Stimulated activated CD8-positive, alpha-beta memory T cell treated with anti-CD3 and anti-CD28 coated beads, Interleukin-12 subunit alpha, Interleukin-12 subunit beta, amount 100 ng/mL, for 4 hours (primary cell): Measurements from ENCODE around the gene ADIPOQ.
"Not testable (repeated sequence)": the region's sequence is repeated elsewhere in the genome, so short reads cannot be mapped to it uniquely, and the experiment has no call there.

ENCODE experiments used
- DNase-seq: peaks from one replicate; pipeline ENCODE4 v3.0.0-alpha.2; 2020; ENCODE audit warnings: low read depth

ADIPOQ gene

DNA sequence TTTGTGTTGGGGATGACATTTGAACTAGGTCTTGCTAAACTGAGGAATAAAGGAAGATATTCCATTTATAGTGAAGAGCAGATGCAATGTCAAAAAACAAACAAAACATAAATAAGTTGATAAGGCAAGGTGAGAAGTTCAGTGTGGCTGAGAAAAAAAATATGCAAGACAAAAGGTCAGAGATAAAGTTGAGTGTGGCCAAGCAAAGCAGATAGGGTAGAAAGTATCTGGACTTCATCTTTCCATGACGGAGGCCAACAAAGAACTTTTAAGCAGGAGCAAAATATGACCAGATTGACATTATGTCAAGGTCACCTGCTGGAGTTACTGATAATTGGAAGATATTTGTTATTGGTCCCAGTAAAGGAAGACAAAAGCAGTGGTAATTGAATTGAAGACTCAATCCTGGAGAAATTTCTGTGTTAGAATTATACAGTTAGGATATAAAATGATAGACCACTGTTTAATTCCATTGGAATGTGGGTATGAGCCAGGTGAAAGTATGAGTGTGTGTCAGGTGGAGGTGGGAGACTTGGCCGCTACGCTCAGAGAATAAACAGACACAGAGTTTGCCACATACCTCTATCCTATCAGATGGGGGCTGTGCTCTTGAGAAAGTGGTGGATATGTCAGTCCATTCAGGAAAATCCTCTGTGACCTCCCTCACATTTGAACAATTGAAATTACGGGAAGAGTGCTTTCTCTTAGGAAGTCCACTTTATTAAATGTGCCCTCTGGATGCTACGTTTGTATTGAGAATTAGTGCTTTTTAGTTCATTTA lies 28.1 kb downstream of the ADIPOQ start:
- no peak for DNase-seq

DNA sequence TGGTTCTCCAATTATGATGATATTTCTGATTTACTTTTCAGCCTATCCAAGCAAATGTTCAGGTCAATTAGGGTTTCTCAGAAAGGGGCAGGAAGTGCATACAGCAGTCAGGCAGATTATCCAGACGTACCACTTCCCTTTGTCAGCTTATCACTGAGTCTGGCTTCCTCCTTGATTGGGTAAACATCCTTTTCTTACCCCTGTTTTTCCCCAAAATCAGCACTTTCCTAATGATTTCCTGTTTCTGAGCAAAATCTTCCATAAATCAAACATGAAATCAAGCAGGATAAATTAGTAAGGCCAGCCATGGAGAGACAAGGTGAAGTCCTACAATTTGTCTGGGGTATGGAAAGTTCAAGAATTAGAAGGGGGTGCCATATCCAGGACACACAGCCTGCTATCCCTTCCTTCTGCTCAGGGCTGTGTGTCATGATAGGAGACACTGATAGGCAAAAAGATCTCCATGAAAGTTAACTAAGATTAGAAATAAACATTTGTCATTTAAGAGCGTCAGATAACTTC lies 29.0 kb downstream of the ADIPOQ start:
- no peak for DNase-seq

DNA sequence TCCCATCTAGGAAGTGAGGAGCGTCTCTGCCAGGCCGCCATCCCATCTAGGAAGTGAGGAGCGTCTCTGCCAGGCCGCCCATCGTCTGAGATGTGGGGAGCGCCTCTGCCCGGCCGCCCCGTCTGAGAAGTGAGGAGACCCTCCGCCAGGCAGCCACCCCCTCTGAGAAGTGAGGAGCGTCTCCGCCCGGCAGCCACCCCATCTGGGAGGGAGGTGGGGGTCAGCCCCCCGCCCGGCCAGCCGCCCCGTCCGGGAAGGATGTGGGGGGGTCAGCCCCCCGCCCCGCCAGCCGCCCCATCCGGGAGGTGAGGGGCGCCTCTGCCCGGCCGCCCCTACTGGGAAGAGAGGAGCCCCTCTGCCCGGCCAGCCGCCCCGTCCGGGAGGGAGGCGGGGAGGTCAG lies 31.3 kb downstream of the ADIPOQ start:
- not testable (repeated sequence) for DNase-seq

DNA sequence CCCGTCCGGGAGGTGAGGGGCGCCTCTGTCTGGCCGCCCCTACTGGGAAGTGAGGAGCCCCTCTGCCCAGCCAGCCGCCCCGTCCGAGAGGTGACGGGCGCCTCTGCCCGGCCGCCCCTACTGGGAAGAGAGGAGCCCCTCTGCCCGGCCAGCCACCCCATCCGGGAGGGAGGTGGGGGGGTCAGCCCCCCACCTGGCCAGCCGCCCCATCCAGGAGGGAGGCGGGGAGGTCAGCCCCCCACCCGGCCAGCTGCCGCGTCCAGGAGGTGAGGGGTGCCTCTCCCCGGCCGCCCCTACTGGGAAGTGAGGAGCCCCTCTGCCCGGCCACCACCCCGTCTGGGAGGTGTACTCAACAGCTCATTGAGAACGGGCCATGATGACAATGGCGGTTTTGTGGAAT lies 31.7 kb downstream of the ADIPOQ start:
- DNase-seq: not testable (repeated sequence)

DNA sequence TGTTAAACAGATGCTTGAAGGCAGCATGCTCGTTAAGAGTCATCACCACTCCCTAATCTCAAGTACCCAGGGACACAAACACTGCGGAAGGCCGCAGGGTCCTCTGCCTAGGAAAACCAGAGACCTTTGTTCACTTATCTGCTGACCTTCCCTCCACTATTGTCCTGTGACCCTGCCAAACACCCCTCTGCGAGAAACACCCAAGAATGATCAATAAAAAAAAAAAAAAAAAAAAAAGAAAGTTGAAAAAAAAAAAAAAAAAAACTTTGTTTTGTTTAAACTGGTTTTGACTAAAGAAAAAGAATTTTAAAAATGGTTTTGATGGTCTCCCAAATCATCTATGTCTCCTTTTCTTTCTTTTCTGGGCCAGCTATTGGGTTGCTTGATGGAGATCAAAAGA lies 32.3 kb downstream of the ADIPOQ start:
- not testable (repeated sequence) for DNase-seq

DNA sequence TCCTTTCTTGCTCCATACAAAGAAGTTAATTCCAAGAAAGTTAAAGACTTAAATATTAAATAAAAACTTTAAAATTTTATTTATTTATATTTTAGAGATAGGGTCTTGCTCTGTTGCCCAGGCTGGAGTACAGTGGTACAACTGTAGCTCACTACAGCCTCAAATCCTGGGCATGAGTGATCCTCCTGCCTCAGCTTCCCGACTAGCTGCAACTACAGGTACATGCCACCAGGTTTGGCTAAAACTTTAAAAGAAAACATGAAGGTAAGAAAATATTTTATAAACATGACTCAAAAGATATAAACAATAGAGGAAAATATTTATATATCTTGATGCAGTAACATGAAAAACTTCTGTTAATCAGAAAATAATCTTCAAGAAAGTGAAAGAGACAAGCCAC lies 33.2 kb downstream of the ADIPOQ start:
- no peak for DNase-seq

DNA sequence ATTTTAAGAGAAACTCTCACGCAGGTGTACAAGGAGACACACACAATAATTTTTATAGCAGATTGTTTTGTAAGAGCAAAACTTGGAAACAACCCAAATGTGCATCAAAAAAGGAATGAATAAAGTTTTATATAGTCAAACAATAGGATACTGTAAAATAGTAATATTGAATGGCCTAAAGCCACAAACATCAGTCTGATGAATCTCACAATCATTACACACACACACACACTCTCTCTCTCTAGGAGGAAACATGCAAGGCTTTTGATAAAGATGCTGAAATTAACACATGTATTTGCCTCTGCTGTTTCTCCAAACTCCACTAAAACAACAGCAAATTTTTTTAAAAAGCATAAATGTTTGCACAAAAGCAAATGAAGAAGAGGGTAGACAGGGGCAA lies 37.3 kb downstream of the ADIPOQ start:
- DNase-seq: no peak

DNA sequence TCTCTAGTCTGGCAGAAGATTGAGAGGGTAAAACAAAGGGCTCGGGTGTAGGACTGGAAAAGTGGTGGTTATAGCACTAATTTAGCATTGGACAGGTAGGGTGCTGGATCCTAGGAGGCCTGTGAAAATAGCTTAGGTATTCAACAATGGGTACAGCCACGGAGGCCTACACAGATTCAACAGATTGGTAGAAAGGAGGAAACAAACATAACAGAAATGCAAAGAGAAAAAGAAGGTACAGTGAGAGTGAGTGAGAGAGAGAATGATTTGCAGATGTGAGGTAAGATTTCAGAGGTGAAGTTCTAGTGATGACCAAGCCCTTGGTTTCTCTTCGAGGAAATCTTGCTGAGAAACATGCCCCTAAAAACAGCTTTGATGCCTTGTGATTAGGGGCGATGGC lies 37.9 kb downstream of the ADIPOQ start:
- no peak for DNase-seq

DNA sequence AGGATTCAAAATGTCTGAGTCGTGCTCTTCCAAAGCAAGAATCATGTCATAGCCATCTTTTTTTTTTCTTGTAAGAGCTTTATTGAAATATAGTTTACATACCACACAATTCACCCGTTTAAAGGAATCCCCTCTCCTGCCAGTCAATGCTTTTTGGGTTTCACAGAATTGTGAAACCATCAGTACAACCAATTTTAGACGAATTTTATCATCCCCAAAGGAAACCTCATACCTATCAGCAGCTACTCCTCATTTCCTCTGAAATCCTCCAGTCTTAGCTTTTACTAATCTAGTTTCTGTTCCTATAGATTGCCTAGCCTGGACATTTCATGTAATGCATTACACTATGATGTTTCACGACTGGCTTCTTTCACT lies 39.6 kb downstream of the ADIPOQ start:
- no peak for DNase-seq

DNA sequence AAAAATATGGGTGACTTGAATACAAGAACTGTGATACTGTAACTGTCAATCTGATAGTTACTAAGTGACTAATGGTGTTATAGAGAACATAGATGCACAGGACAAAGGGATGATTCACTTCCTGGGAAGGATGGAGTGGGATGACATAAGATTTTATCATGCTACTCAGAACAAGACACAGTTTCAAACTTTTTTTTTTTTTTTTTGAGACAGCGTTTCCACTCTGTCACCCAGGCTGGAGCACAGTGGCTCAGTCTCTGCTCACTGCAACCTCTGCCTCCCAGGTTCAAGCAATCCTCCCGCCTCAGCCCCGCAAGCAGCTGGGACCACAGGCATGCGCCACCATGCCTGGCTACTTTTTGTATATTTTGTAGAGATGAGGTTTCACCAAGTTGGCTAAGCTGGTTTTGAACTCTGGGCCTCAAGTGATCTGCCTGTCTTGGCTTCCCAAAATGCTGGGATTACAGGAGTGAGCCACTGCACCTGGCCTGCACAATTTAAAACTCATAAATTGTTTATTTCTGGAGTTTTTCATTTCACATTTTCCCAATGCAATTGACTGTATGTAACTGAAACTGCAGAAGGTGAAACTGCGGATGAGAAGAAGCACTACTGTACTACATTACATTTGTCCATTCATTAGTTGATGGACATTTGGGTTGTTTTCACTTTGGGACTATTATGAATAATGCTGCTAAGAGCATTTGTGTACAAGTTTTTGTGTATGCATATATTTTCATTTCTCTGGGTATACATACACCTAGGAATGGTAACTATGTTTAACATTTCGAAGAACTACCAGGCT lies 40.6 kb downstream of the ADIPOQ start:
- DNase-seq: no peak

DNA sequence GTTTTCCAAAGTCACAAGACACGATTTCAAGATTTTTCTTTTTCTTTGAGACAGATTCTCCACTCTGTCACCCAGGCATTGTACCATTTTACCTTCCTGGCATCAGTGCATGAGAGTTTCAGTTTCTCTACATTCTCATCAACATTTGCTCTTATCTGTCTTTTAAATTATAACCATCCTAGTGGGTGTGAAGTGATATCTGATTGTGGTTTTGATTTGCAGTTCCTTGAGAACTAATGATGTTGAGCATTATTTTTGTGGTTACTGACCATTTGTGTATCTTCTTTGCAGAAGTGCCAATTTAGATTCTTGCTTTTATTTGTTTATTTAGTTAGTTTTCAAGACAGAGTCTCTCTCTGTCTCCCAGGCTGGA lies 41.2 kb downstream of the ADIPOQ start:
- DNase-seq: no peak

DNA sequence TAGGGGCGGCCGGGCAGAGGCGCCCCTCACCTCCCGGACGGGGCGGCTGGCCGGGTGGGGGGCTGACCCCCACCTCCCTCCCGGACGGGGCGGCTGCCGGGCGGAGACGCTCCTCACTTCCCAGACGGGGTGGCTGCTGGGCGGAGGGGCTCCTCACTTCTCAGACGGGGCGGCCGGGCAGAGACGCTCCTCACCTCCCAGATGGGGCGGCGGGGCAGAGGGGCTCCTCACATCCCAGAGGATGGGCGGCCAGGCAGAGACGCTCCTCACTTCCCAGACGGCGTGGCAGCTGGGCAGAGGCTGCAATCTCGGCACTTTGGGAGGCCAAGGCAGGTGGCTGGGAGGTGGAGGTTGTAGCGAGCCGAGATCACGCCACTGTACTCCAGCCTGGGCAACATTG lies 42.4 kb downstream of the ADIPOQ start:
- DNase-seq: not testable (repeated sequence)

DNA sequence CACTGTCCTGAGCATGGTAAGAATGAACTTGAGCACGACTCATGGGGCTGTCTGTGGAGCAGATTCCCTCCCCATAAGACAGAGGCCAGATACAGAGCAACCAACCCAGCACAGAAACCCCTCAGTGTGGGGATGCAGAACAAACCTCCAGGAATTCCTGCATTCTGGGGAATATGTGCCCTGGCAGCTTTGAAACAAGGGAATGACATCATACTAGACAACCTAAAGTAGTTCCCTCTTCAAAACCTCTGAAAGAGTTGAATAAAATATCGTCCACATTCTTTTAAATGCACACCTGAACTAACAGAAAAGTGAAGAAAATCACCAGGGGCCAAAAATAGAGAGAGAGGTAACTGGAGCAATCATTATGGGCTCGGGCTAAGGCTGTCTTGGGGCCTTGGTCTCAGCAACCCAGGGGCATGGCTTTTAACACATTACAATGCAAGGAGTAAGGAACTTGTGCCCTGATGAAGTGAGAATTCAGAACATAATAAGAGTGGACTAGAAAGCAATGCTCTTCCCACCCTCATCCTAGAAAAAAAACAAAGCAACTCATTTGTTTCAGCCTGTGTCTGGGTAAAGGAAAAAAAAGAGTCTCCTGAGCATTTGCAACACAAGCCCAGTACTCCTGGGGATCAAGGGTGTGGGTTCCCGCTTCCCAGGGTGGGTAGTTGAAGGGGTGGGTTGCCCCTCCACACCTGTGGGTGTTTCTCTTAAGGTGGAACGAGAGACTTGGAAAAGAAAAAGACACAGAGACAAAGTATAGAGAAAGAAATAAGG lies 43.9 kb downstream of the ADIPOQ start:
- no peak for DNase-seq

DNA sequence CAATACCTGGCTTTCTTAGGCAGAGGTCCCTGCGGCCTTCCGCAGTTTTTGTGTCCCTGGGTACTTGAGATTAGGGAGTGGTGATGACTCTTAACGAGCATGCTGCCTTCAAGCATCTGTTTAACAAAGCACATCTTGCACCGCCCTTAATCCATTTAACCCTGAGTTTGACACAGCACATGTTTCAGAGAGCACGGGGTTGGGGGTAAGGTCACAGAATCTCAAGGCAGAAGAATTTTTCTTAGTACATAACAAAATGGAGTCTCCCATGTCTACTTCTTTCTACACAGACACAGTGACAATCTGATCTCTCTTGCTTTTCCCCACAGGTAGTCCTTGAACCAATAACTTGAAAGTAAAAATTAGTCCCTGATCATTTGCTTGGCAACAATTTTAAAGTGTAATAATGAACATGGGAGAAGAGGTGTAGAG lies 45.0 kb downstream of the ADIPOQ start:
- DNase-seq: not testable (repeated sequence)

DNA sequence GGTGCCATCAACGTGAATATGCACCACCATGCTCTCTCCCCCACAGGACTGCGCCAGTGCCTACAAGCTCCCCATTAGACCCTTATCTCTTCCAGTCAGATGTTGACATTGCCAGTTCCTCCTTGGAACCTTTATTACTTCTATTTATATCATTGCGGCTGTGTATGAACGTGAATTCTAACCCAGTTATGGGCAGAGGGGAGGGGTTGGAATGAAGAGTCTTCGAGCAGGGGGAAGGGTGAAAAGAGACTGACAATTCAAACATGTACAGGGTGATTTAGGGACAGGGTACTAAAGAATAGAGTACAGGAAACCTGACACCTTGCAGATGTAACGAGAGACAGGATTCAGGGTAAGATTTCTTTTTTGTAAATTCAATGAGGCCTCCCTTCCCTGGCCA lies 46.1 kb downstream of the ADIPOQ start:
- no peak for DNase-seq

DNA sequence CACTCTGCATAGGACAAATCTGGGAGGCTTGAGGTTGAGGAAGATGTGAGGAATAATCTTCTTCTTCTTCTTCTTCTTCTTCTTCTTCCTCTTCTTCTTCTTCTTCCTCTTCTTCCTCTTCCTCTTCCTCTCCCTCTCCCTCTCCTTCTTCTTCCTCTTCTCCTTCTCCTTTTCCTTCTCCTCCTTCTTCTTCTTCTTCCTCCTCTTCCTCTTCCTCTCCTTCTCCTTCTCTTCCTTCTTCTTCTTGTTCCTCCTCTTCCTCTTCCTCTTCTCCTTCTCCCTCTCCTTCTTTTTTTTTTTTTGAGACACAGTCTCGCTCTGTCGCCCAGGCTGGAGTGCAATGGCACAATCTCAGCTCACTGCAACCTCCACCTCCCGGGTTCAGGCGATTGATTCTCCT lies 47.2 kb downstream of the ADIPOQ start:
- not testable (repeated sequence) for DNase-seq

DNA sequence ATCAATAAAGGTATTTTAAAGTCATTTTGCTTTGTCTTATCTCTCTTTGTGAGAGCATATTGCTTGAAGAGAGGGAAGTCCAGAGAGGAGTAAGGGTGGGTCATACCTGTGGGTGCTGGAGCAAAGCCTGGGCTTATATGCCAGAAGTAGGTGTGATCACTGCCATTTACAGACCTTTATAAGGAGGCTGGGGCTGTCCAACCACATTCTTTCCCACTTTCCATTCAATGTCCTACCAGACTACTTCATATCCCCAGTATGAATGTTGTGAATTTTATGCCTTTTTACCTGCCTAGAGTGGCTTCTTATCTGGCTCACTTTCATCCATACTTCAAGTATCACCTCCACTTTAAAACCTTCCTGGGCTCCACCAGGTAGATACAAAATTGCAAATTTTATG lies 48.4 kb downstream of the ADIPOQ start:
- no peak for DNase-seq

DNA sequence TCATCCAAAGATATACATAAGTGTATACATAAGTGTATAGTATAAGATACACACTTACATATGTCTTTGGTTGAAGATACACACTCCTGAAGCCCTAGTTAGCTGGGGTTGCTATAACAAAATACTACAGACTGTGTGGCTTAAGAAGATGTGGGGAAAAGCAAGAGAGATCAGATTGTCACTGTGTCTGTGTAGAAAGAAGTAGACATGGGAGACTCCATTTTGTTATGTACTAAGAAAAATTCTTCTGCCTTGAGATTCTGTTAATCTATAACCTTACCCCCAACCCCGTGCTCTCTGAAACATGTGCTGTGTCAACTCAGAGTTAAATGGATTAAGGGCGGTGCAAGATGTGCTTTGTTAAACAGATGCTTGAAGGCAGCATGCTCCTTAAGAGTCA lies 50.6 kb downstream of the ADIPOQ start:
- not testable (repeated sequence) for DNase-seq

DNA sequence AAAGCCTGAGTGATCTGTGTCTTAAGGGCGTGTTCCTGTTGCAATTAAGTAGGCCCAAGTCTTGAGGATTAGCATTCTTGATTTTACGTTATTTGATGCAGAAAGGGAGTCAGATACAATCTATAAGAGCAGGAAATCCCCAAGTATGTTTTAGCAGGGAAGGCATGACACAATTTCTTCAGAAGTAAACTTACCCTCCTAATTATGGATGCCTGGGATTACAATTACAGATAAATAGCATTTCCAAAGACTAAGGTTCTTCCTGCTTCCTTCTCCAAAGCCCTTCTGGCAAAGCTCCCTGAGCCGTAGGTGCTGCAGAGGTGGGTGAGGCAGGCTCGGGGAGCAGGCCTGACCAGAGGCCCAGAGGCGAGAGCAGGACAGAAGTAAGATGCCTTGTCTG lies 52.9 kb downstream of the ADIPOQ start:
- DNase-seq: no peak

DNA sequence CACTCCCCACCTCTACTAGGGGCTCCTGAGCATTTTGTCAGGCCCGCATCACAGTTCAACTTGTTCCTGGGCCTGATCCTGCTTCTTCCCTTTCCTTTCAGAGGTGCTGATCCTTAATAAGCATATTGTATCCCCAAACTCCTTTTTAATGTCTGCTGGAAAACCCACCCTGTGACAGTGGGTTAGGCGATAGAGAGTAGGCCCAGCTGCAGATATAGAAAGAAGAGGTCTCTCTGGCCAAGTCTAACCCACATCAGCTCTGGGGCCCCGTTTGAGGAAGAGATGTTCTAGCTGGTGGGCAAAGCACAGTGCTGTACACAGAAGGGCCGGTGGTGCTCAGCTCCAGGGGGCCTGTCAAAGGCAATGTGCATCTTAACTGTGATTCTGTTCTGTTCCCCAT lies 53.5 kb downstream of the ADIPOQ start:
- DNase-seq: no peak

DNA sequence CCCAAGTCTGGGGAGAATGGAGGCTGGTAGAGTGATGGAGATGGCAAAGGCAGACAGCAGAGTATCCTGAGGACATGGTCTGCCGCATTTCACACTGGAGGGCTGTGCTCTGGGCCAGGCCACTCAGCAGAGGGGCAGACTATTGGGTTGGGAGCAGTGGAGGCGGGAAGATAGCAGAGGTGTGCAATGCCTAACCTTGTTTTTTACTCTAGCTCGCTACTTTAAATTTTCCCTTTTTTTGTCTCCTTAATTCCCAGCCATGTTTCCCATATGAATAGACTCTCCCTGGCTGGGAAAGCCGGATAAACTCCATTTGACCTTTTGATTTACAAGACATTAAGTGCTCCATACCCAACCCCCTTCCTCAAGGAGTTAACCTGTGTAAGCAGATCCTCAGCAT lies 54.4 kb downstream of the ADIPOQ start:
- DNase-seq: no peak

DNA sequence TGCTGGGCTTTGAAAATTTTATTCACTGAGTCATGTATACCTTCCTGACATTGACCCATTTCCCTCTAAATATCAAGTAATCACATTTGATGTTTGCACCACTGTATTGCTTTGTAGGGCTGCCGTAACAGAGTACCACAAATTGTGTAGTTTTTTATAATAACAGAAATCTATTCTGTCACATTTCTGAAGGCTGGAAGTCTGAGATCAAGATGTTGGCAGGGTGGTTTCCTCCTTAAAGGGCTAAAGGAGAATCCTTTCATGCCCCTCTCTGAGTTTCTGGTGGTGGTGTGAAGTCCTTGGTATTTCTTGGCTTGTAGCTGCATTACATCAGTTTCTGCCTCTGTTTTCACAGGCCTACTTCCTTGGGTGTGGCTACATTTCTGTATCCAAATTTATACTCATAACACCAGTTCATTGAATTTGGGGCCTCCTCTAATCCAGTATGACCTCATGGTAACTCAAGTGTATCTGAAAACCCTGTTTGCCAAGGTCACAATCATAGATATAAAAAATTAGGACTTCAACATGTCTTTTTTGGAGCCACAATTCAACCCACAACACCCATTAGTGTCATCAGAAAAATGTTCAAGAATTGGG lies 58.7 kb downstream of the ADIPOQ start:
- DNase-seq: no peak
